ENCODE measurements around the gene NPEPL1. TPM values are rescaled to one million over a fixed set of nuclear protein-coding genes. Genes with fewer than 3 reads are reported as not detected.
"Not testable (repeated sequence)": the region's sequence is repeated elsewhere in the genome, so short reads cannot be mapped to it uniquely, and the experiment has no call there.

NPEPL1 gene, protein sequence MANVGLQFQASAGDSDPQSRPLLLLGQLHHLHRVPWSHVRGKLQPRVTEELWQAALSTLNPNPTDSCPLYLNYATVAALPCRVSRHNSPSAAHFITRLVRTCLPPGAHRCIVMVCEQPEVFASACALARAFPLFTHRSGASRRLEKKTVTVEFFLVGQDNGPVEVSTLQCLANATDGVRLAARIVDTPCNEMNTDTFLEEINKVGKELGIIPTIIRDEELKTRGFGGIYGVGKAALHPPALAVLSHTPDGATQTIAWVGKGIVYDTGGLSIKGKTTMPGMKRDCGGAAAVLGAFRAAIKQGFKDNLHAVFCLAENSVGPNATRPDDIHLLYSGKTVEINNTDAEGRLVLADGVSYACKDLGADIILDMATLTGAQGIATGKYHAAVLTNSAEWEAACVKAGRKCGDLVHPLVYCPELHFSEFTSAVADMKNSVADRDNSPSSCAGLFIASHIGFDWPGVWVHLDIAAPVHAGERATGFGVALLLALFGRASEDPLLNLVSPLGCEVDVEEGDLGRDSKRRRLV
- polyA plus RNA-seq (2013, experiment 1 of 2; ENCODE audit: insufficient read length) = 21.4 TPM
- polyA plus RNA-seq (2013, experiment 2 of 2; ENCODE audit: insufficient read length) = 21.7 TPM

DNA sequence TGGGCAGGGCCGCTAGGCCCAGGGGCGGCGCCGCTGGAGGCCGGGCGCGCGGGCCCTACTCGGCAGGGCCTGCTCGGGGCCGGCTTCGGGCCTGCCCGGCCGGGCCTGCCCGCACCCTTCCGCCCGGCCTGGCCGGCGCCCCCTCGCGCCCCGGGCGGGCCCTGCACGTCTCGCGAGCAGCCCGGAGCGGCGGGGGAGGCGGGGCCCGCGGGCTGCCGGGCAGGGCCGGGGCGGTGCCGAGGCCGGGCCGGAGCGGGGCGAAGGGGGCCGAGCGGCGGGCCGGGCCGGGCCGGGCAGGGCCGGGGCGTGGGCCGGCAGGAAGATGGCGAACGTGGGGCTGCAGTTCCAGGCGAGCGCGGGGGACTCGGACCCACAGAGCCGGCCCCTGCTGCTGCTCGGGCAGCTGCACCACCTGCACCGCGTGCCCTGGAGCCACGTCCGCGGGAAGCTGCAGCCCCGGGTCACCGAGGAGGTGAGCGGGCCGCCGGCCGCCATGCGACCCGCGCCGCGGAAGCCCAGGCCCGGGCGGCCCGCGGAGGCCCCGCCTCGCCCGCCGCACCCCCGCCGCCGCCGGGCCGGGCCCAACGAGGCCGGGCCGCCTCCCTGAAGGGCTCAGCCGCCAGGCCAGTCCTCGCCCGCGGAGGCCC, at the start of gene NPEPL1:
Gene NPEPL1 (plus strand): TSS at position 222 of the 647 bp plus-strand sequence. CDS start 101 bp downstream, at position 323.
- DNase-seq = peak; percentile 83

DNA sequence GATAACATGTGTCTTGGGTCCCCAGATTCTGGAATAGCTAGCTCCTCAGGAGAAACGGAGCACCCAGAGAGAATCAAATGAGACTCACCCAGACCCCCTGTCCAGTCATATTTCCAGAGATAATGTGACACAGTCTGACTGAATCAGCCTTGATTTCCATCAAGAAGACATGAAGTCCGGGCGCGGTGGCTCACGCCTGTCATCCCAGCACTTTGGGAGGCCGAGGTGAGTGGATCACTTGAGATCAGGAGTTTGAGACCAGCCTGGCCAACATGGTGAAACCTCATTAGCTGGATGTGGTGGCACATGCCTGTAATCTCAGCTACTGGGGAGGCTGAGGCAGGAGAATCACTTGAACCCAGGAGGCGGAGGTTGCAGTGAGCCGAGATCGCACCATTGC, 49.7 kb upstream of the NPEPL1 start:
- not testable (repeated sequence) for DNase-seq

DNA sequence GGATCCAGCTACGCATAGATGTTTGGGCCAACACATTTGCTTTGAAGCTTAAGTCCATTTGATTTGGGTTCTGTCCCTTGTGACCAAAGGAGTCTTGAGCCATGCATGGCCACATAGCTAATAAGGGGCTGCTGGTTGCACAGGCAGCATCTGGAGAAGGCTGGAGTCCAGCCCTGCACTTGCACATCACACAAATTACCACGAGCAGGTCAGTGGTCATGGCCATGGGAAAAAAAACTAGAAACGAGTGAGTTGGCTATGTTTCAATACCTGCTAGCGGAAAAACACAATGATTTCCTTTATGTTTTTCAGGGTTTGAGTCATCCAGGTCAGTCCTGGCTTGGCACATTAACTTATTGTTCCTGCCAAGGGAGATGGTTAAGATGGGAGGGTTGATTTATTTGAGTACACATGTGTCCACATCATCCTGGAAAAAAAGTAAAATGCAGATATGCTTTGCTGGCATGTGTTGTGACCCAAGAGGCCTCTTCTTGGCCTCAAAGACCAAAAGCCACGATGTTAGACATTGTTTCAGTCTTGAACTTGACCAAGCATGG, 47.1 kb upstream of the NPEPL1 start:
- DNase-seq = no peak

DNA sequence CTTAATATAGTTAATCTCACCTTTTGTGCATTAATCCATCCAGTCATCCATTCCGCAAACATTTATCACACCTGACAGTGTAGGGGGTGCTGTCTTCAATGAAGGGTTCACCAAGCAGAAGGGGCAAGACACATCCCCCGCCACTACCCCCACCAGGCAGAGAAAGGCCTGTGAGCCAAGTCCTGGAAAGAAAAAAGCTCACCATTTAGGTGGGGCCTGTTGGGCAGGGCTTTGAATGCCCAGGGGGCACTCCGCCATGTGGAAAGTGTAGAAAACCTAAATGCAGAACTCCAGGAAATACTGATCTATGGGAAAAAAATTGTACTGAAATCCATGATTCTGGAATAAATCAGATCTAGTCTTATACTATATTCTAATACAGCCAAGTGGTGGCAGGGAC, 46.3 kb upstream of the NPEPL1 start:
- no peak for DNase-seq

DNA sequence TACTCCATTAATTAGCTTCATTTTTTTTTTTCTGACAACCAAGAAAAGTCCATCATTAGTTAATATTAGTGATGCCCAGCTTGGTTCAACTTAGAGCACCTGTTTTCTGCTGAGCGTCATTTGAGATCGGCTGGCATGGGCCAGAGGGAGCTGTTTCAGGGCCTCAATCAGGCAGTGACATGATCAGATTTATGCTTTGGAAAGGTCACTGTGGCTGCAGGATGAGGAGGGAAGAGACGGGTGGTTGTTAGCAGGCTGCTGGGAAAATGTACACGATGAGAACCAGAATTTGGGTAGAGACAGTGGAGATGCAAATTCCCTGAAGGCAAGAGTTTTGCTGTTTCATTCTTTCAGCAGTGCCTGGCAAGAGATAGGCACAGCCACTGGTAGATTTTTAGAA, 45.9 kb upstream of the NPEPL1 start:
- no peak for DNase-seq

DNA sequence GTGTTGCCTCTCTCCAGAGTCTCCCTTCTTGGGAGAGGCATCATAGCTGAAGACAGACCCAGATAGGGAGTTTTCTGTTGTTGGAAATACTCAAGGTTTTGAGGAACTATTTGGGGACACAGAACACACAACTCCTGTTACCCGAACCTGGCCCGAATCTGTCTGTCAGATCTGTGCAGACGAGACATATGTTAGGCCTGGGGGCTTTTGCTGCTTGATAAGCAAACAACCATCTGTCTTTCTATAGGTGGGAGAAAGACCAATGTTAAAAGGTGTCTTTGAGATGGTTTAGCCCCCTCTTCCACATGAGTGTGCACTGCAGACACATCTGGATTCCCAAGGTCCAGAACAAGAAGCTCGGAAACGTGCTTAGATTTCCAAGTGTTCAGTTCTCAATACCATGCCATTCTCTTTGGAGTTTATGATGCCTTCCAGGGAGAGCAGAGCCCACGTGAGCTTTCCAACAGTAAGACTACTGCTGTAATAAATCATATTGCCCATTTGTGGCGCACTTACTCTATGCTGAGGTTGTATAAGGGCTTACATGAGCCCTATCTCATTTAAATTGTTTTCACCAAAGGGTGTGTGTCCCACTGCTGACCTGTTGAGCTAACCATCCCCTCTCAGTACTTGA, 45.3 kb upstream of the NPEPL1 start:
- DNase-seq = no peak

DNA sequence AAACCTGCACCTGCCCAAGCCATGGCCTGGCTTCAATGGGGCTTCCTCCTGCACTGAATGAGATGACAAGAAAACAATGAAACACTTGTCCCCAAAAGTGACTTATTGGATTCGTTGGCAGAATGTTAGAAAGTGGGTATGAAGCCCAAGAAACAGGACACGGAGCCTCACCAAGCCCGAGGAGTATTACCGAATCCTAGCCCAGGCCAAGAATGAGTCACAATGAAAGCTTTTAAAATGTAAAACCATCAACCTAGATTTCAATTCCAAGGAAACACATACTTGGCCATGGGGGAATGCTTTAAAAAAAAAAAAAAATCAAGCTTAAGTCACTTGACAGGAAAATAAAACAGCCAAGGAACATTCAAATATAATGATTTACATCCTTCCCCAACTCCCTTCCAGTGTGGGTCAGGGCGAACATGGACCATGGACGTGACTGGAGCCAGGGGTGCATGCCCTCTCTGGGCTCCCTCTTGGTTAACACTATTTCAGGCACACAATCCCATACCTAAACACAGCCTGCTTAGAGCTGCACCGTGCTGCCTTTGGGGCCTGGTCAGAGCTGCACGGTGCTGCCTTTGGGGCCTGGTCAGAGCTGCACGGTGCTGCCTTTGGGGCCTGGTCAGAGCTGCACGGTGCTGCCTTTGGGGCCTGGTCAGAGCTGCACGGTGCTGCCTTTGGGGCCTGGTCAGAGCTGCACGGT, 44.7 kb upstream of the NPEPL1 start:
- DNase-seq = peak; percentile 51

DNA sequence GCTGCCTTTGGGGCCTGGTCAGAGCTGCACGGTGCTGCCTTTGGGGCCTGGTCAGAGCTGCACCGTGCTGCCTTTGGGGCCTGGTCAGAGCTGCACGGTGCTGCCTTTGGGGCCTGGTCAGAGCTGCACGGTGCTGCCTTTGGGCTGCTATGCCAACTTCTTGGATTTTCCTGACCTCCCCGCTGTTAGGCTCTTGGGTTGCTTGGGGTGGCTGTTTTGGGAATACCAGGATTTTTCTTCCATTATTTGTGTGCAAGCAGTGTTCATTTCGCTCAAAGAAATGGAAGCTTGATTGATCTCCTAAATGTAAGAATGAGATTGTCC, 44.1 kb upstream of the NPEPL1 start:
- not testable (repeated sequence) for DNase-seq

DNA sequence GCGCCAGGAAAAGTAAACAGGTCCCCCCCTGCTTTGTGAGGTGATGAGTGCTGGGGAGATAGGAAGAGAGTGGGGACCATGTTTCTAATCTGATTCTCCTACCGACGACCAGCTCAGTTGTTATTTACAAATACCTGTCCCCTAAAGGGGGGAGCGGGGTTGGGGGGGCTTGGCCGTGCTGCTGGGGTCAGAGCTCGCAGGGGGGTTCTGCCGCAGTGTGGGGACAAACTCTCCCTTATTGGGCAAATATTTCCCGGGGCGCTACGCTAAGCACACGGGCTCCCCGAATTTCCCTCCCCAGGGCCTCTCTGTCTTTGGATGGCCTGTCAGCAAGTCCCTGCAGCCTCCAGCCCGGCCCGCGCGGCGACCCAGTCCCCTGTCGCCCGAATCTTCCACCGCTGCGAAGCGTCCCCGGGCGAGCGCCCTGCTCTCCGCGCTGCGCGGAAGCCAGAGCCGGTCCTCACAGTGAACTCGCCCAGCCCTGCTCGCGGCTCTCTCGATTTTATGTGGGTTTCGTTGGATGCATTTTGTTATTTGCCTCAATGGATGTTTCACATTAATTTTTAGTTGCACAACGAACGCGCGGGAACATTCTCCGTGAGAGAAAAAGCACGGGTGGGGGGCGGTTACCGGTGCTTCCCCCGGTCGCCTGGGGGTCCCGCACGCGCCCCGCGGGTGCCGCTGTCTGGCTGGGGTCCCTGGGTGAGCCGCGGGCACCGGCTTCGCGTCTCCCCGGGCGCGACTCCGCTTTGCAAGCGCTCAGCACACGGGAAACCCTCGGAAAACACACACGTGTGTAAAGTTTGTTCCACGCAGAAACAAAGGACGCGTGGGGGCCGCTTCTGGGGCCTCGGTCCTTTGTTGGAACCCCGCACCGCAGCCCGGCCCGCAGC, 43.1 kb upstream of the NPEPL1 start:
- no peak for DNase-seq

DNA sequence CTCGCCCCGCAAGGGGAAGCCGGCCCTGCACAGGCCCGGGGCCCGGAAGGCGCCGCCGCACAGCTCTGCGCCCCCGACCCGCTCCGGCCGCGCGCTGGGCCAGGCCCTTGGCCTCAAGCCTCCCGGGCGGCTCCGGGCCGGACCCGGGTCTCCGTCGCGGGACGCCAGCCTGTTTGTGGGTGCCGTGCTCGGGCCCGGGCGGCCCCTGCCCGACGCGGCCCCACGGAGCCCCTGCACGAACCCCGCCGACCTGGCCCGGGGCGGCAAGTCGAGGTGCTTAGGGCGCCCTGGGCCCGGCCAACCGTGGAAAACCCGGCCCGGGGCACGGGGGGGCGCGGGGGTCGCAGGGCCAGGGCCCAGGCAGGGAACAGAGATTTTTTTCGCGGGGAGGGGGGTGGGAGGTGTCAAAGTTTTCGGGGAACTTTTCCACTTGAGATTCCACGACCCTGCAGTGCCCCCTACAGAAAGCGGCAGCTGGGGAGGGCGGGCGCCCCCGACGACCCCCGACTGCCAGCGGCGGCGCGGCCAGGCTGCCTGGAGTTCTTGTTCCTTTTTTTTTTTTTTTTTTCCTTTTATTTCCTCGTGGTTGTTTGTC, 42.3 kb upstream of the NPEPL1 start:
- DNase-seq = no peak

DNA sequence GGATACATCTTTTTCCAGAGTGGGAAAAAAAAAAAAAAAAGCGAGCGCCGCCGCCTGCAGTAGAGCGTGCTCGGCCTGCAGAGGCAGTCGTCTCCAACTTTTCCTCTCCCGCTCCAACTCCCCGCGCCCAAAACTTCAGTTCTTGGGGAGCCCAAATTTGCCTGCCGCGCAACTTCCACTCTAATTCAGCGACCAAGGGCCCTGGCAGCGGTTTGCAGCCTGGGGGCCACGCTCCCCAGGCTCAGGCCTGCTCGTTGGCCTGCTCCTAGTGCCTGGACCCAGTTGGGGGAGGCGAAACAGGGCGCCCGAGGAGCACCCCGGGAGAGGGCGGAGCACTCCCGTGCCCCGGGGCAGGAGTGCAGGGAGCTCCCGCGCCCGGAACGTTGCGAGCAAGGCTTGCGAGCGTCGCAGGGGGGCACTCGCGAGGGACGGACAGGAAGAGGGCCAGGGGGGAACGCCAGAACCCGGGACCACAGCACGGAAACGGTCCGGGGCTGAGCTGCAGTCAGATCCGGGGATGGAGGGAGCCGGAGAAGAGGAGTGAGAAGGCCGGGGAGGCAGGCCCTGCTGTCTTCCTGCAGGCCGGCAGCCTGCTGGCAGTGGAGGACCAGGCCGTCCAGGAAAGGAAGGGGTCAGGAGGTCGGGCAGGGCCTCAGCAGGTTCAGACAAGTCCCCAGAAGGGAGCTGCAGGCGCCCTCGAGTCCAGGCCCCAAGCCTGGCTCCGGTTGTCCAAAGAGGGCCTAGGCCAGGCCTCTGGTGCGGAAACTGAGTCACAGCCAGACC, 41.6 kb upstream of the NPEPL1 start, which contains the start of gene STX16:
Gene STX16 (plus strand): TSS at position 508 of the 783 bp plus-strand sequence. CDS start 724 bp downstream, outside the sequence.
- peak; percentile 96 for DNase-seq

DNA sequence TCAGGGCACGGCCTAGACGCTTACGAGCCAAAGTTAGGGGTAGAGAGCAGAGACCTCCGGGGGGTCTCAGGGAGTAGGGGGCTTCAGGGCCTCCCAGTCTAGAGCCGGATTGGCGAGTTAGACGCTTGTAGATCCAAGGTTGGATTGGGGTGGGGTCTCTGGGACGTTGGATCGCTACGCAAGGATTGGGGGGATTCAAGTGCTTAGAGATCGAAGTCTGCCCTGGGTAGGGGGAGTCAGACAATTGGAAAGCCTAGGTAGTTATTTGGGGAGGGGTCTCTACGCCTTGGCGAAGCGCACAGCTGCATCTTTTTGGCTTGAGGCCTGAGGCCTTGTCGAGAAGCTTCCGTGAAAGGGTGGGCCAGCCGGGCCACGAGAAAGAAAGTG, 41.0 kb upstream of the NPEPL1 start:
- no peak for DNase-seq

DNA sequence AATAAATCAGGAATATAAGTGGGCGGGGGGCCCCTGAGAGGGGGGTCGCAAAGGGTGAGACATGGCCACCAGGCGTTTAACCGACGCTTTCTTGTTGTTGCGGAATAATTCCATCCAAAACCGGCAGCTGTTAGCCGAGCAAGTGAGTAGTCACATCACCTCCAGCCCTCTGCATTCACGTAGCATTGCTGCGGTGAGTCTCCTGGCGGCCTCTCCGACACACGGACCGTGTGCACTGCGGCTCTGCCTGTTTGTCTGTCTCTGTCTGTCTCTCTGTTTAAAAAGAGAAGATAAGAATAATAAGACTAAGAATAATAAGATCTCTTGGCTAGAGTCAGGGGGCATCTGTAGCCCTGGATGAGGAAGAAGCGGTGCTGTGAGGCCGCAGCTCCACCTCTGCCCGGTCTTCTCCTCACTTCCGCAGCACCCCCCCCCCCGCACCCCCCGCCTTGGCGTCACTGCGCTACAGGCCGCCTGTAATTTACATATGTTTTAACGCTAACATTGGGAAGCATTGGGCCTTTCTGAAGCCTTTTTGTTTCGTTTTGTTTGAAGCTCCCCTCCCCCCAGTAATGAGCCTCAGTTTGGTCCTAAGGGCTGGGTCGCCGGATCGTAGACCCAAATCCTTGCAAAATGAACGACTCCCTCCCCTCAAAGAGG, 40.5 kb upstream of the NPEPL1 start:
- DNase-seq = peak; percentile 63

DNA sequence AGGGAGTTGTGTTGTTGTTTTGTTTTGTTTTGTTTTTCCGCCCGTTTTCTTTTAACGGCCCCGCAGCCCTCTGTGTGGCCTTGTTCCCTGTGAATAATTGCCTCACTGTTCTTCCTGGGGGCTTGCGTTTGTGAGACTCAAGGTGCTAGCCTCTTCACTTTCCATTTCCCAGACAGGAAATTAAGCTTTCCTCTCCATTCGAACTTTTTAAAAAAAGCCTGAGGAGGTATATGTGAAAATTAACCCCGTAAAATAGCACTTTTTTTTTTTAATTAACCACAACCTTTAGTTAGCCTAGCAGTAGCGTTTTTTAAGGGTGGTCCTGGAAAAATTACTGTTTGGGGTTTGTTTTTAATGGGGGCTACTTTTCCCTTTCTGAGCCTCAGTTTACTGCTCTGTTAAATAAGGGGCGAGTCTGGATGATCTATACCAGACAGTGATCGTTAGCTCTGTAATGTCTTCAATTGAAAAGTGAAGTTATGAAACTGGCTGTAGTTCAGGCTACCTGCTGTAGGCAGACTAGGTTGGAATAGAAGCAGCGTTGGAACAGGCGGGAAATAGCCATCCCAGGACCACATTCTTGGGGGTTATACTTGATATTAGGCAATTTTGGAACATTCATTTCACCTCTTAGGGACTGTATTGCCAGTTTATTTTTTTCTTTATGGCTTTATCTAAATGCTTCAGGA, 39.9 kb upstream of the NPEPL1 start:
- DNase-seq = no peak

DNA sequence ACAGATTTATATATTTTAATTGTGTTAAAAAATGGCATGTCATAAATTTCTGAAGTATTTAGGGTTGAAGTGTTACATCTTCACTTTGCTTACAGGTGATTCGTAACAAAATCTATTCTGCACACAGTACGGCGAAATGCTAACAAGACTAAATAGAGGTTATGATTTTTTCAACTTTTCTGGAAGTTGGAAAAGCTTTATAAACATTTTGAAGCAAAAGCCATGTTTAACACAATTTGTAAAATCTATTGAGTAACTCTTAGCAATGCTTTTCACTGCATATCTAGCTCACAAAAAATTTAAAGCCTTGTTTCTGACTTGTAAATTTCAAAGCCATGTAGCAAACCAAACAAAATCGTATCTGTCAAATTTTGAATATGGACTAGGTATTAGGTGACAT, 38.3 kb upstream of the NPEPL1 start:
- no peak for DNase-seq

DNA sequence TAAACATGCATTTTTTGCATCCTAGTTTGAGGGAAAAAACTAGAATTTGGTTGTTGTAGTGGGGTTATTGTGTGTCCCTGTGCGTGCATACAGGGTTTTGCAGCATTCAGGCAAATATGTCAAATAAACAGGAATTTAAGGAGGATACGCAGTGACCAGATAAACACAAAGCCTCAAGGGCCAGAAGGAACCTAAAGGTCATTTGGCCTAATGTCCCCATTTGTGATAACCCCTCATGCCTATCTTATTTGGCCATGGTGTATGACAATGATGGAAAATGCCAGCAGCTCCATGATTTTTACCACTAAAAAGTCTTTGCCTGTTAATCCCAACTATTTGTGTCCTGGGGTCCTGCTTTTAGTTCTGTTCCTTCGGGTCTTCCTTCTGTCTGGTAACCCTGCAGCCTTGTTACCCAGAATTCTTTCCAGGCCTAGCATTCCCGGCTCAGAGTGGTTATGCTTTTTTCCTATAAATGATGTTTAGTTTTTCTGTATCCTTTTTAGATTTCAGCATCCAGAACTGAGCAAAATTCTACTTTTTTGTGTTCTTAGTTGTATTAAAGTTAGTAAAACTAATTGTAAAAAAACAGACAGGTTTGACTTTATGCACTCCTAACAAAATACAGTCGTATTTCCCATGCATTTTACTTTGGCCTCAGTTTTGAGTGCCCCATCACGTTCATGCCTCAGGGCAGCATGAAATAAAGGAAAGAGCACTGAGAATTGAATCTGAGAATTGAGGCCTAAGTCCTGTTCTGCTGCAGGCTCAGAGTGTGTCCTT, 37.1 kb upstream of the NPEPL1 start:
- no peak for DNase-seq

DNA sequence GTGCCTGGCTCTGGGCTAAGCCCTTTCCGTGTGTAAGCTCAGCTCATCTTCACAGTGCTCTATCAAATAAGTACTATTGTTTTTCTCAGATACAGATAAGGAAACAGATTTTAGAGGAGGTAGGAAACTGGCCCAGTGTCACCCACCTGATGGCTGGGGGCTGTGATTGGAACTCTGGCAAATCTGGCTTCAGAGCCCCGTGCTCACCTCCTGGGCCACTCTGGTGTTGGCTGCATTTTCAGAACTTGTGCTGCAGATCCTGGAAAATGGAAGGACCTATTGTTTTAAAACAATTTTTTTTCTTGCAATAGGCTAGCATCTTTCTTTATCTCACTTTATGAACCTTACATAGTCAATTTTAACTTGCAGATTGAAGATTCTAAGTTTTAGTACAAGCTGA, 35.8 kb upstream of the NPEPL1 start:
- no peak for DNase-seq

DNA sequence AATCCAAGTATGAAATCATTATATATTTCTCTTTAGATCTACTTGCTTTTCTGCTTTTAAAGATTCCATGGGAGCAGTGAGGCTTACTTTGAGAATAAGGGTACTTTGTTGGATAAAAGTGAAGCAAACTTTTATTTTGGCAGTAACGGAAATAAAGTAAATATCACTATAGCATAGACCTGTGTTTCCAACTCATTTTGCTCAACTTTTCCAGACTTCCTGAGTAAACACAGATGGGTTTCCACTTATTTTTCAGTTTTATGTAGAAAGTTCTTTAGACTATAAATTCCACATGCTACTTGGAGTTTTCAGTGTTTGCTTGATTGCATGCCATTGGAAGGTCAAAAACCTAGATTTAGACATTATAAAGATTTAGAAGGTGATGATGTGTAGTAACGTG, 35.3 kb upstream of the NPEPL1 start:
- DNase-seq = no peak

All from fibroblast of skin of scalp (primary cell).